B cell (primary cell): Measurements from ENCODE around the gene PRKCA. TPM values are rescaled to one million over a fixed set of nuclear protein-coding genes. Genes with fewer than 3 reads are reported as not detected.

Source experiments
- ATAC-seq: fragments of 200-7000 bp; cut with Tn5 transposase; one replicate; pipeline ENCODE4 v1.10.0; 2021; ENCODE audit warnings: low read depth, mild to moderate bottlenecking, moderate number of reproducible peaks, moderate library complexity
- CTCF ChIA-PET: fragments of 350-600 bp; sonication (Branson Sonifier 250); formaldehyde crosslinking; loops from one replicate; lab custom pipeline; 2021; ENCODE audit warnings: antibody characterized with exemption, inconsistent platforms; lab: Charles Lee
- POLR2A ChIA-PET: fragments of 350-600 bp; sonication (Branson Sonifier 250); formaldehyde crosslinking; loops from one replicate; lab custom pipeline; 2021; ENCODE audit warnings: antibody characterized with exemption; lab: Charles Lee
- DNase-seq: peaks from one replicate; pipeline ENCODE4 v3.0.0; 2013
- H2AFZ ChIP-seq: 2 replicates; pipeline ENCODE4 v1.6.1; 2012; ENCODE audit warnings: mild to moderate bottlenecking, low read depth, low read length; ENCODE audit not compliant: insufficient read depth, poor library complexity, severe bottlenecking
- H3K27ac ChIP-seq, 2 donors: 1 replicate in 1 of 2; 2 replicates in 1 of 2; pipeline ENCODE4 v1.5.1; 2012 to 2013; ENCODE audit warnings: low read length in 2 of 2, mild to moderate bottlenecking in 2 of 2, moderate library complexity in 1 of 2
- H3K27me3 ChIP-seq, 4 experiments: fragments of 200-600 bp in 1 of 4; sonication (generic) in 1 of 4; replicated peaks in 1 of 4; 1 replicate in 2 of 4; 2 replicates in 2 of 4; pipeline versions ENCODE4 v1.6.1 to v1.7.0; 2013 to 2016; ENCODE audit warnings: low read length in 3 of 4, mild to moderate bottlenecking in 2 of 4, mixed read lengths in 1 of 4, moderate library complexity in 1 of 4; ENCODE audit not compliant: insufficient read depth in 4 of 4, control insufficient read depth in 3 of 4; ENCODE audit errors: control extremely low read depth in 1 of 4
- H3K36me3 ChIP-seq, 2 experiments: replicated peaks in 1 of 2; 1 replicate in 1 of 2; 2 replicates in 1 of 2; pipeline versions ENCODE4 v1.6.1 to v1.7.1; 2013; ENCODE audit warnings: low read length in 1 of 2; ENCODE audit not compliant: insufficient read depth in 2 of 2, control insufficient read depth in 1 of 2; ENCODE audit errors: control extremely low read depth in 1 of 2, extremely low read depth in 1 of 2
- H3K4me1 ChIP-seq, 2 donors: fragments of 200-600 bp in 1 of 2; sonication (generic) in 1 of 2; 1 replicate in 1 of 2; 2 replicates in 1 of 2; pipeline versions ENCODE4 v1.5.1 to v1.6.1; 2013 to 2017; ENCODE audit warnings: low read length in 2 of 2; ENCODE audit not compliant: control insufficient read depth in 2 of 2, insufficient read depth in 2 of 2
- H3K4me2 ChIP-seq: replicated peaks from 2 replicates; pipeline ENCODE3; 2012; ENCODE audit warnings: mild to moderate bottlenecking, low read depth, low read length; ENCODE audit not compliant: poor library complexity, severe bottlenecking
- H3K4me3 ChIP-seq, 5 experiments: fragments of 200-600 bp in 1 of 5; sonication (generic) in 1 of 5; 1 replicate in 3 of 5; 2 replicates in 2 of 5; pipeline versions ENCODE4 v1.5.1 to v1.7.0; 2011 to 2016; ENCODE audit warnings: low read length in 4 of 5, mild to moderate bottlenecking in 4 of 5, low read depth in 2 of 5, control low read depth in 1 of 5, moderate library complexity in 1 of 5; ENCODE audit not compliant: insufficient read depth in 1 of 5; ENCODE audit errors: control extremely low read depth in 1 of 5, extremely low read depth in 1 of 5
- H3K79me2 ChIP-seq: fragments of 200-600 bp; sonication (generic); one replicate; pipeline ENCODE4 v1.6.0; 2016; ENCODE audit warnings: low read length; ENCODE audit not compliant: control insufficient read depth, insufficient read depth
- H3K9ac ChIP-seq: fragments of 200-600 bp; sonication (generic); 2 replicates; pipeline ENCODE4 v1.6.1; 2017; ENCODE audit warnings: mild to moderate bottlenecking, low read length, moderate library complexity
- H3K9me3 ChIP-seq, 3 donors: one replicate each; pipeline versions ENCODE4 v1.6.1 to v1.7.1; 2013; ENCODE audit warnings: low read length in 2 of 3; ENCODE audit not compliant: control insufficient read depth in 2 of 3, insufficient read depth in 1 of 3; ENCODE audit errors: control extremely low read depth in 1 of 3
- H4K20me1 ChIP-seq: 2 replicates; pipeline ENCODE4 v1.6.0; 2012; ENCODE audit warnings: mild to moderate bottlenecking, low read length; ENCODE audit not compliant: insufficient read depth, control insufficient read depth, poor library complexity, severe bottlenecking
- H3K27ac Mint-ChIP-seq: one replicate; pipeline ENCODE4 v1.8.0; 2021; ENCODE audit warnings: mixed read lengths
- H3K27me3 Mint-ChIP-seq: one replicate; pipeline ENCODE4 v1.8.0; 2021; ENCODE audit warnings: mixed read lengths
- H3K4me1 Mint-ChIP-seq: one replicate; pipeline ENCODE4 v1.8.0; 2021; ENCODE audit warnings: mixed read lengths
- H3K4me3 Mint-ChIP-seq: one replicate; pipeline ENCODE4 v1.8.0; 2021; ENCODE audit warnings: mixed read lengths
- H3K9me3 Mint-ChIP-seq: one replicate; pipeline ENCODE4 v1.8.0; 2022; ENCODE audit warnings: mixed read lengths; ENCODE audit not compliant: insufficient read depth
- CTCF ChIP-seq: fragments of 200-600 bp; IDR thresholded peaks from one replicate; pipeline ENCODE4 v1.8.0; 2022; ENCODE audit warnings: antibody characterized with exemption, mild to moderate bottlenecking
- EZH2 ChIP-seq: IDR thresholded peaks from 2 replicates; pipeline ENCODE4 v1.6.1; 2012; ENCODE audit warnings: borderline replicate concordance, low read depth, mild to moderate bottlenecking, moderate library complexity, low read length; ENCODE audit not compliant: insufficient read depth, poor library complexity, severe bottlenecking
- WGBS: methylation state at CpG from one replicate; pipeline ENCODE4 v1.1.5; 2013; ENCODE audit warnings: missing lambda C conversion rate; ENCODE audit not compliant: insufficient coverage; 5-methylcytosine and 5-hydroxymethylcytosine counted together
- intact Hi-C: fragments of 100-400 bp; cut with micrococcal nuclease; formaldehyde crosslinking; loops from one replicate; pipeline ENCODE4 v1.10.0; 2022
- polyA plus RNA-seq: library from polyadenylated mRNA; depleted of rRNA; stranded (reverse); fragments of >200 nt; gene quantifications from 2 replicates; pipeline ENCODE4 v1.2.3, GENCODE V29; 2012
- total RNA-seq, 2 donors: library from RNA; stranded (reverse); fragments of 120-200 nt in 1 of 2; gene quantifications; 1 replicate in 1 of 2; 2 replicates in 1 of 2; pipeline versions ENCODE4 v1.2.3 to v1.2.4, GENCODE V29; 2013 to 2022

PRKCA gene
- total and polyA plus RNA-seq, 2 donors (not counting 1 experiment from before 2014, with no cell fraction given), result 0.33 to 7.7 TPM

GRCh38 chr17:66373944-66374817 is 71.8 kb downstream of the PRKCA start:
- peaks cover 3% of the 10 kb centered on the region for H3K4me1 Mint-ChIP-seq
- H3K79me2 ChIP-seq, result no peaks in the 10 kb centered on the region
- no peak overlapping the region for H2AFZ ChIP-seq
- ATAC-seq, result no peak
- H4K20me1 ChIP-seq, result no peaks in the 10 kb centered on the region
- no peak for DNase-seq
- 86% methylated on average over 14 of the region's 18 CpGs for WGBS
- TF ChIP-seq CTCF, result no peak
- no peak for TF ChIP-seq EZH2
- H3K27me3 Mint-ChIP-seq, result no peaks in the 10 kb centered on the region
- ChIA-PET POLR2A (no interaction called here), CTCF (no interaction called here)
- no peaks in the 10 kb centered on the region for H3K9me3 ChIP-seq
- H3K4me3 ChIP-seq, result no peak overlapping the region
- no peaks in the 10 kb centered on the region for H3K9me3 Mint-ChIP-seq
- H3K27ac ChIP-seq, result no peak overlapping the region
- H3K4me1 ChIP-seq, result no peaks in the 10 kb centered on the region
- no peak overlapping the region for H3K4me3 Mint-ChIP-seq
- H3K27me3 ChIP-seq, result no peaks in the 10 kb centered on the region
- no peaks in the 10 kb centered on the region for H3K36me3 ChIP-seq
- intact Hi-C loops, result no loop called here
- H3K27ac Mint-ChIP-seq, result no peak overlapping the region
- no peak overlapping the region for H3K9ac ChIP-seq
- no peak overlapping the region for H3K4me2 ChIP-seq

- no peaks in the 10 kb centered on the region for H3K9me3 Mint-ChIP-seq
- no peak overlapping the region for H3K27ac ChIP-seq
- WGBS, result 48% methylated on average over 6 of the region's 8 CpGs
- H2AFZ ChIP-seq, result no peak overlapping the region
- POLR2A ChIA-PET, result no interaction called here
- H3K4me1 ChIP-seq, result no peaks in the 10 kb centered on the region
- H3K9ac ChIP-seq, result no peak overlapping the region
- no peak overlapping the region for H3K4me3 ChIP-seq
- H3K4me2 ChIP-seq, result no peak overlapping the region
- DNase-seq, result no peak
- H3K4me1 Mint-ChIP-seq, result peaks cover 3% of the 10 kb centered on the region
- no peak for ATAC-seq
- CTCF ChIA-PET, result no interaction called here
- TF ChIP-seq EZH2 (no peak), CTCF (no peak)
- no peaks in the 10 kb centered on the region for H3K79me2 ChIP-seq
- intact Hi-C loops, result no loop called here
- H3K27me3 Mint-ChIP-seq, result no peaks in the 10 kb centered on the region
- no peak overlapping the region for H3K4me3 Mint-ChIP-seq
- no peaks in the 10 kb centered on the region for H3K36me3 ChIP-seq
- no peaks in the 10 kb centered on the region for H3K9me3 ChIP-seq
- H4K20me1 ChIP-seq, result no peaks in the 10 kb centered on the region
- no peaks in the 10 kb centered on the region for H3K27me3 ChIP-seq
- no peak overlapping the region for H3K27ac Mint-ChIP-seq
Observed at GRCh38 chr17:66375121-66375520, 72.7 kb downstream of the PRKCA start.
